Hepatic stellate cell (primary cell): ENCODE measurements around the gene OSBPL1A.
A peak's percentile ranks its signal among the peaks of the same experiment; 100 is the strongest.
"Not testable (repeated sequence)": the region's sequence is repeated elsewhere in the genome, so short reads cannot be mapped to it uniquely, and the experiment has no call there.

ENCODE experiments used
- DNase-seq: peaks from one replicate; pipeline ENCODE4 v3.0.0; 2011; ENCODE audit warnings: low spot score

The OSBPL1A gene

DNA sequence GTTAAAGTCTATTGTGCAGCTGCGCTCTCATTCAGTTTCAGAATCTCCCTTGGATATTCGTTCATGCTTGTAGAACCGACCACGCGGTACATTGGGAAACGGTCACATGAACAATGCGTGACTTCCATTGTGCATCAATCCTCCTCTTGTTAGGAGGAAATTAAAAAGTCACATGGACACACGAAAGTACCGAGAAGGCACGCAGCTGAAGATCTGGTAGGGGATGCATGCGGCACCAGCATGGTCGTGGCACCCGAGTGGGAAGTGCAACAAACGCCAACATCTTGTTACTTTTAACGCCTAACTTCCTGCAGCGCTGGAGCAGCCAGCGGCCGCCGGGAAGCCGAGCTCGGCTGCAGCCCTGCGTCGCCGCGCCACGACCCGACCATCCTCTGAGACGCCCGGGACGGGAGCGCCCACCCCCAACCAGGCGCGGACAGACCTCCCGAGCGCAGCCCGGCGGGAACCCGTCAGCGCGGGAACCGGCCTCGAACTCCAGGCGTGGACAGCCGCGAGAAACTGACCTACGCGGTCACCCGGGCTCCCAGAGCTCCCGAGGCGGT lies 412 bp downstream of the OSBPL1A start:
- peak; percentile 54 for DNase-seq

DNA sequence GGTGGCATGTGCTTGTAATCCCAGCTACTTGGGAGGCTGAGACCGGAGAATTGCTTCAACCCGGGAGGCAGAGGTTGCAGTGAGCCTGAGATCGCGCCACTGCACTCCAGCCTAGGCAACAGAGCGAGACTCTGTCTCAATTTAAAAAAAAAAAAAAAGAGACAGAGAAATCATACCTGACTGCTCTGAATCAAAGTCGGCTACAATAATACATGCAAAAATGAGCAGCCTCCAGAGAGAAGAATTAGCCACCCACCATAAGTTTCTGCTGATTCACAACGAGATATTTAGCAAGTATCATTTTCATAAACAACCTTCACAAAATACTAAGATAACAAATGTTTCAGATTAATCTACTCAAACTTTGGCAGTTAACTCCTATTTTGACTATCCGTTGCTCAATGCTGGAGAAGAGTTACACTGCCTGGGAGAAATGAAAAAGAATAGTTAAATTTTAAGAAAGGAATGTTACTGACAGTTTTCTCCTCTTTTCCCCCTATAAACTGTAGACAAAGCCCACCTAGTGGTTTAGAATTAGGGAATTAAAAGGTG lies 1.5 kb downstream of the OSBPL1A start:
- DNase-seq = no peak

DNA sequence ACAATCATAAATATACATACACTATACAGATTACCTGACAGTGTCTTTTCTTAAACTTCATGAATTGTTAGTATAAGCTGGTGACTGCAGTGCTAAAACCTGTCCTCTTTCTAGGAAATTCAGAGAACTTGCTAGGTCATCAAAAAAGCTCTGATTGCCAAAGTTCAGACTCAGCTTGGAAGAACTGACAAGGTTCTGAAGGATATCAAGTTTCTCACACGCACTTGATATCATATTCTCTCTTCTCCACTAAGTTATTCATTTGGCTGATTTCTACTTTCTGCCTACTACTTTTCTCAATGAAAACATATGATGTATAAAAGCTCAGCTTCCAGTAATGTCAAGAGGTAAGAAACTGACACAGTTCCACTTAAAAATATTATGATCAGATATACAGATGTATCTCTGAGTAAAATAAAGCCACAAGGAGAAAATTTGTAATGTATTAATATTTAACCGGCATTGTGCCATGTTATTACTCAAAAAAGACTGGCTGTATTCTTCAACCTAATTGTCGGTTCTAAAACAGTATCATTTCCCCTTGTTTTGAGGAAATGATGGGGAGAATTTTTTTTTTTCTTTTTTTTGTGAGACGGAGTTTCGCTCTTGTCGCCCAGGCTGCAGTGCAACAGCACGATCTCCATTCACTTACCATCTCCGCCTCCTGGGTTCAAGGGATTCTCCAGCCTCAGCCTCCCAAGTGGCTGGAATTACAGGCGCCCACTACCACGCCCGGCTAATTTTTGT lies 2.4 kb downstream of the OSBPL1A start:
- DNase-seq = no peak

DNA sequence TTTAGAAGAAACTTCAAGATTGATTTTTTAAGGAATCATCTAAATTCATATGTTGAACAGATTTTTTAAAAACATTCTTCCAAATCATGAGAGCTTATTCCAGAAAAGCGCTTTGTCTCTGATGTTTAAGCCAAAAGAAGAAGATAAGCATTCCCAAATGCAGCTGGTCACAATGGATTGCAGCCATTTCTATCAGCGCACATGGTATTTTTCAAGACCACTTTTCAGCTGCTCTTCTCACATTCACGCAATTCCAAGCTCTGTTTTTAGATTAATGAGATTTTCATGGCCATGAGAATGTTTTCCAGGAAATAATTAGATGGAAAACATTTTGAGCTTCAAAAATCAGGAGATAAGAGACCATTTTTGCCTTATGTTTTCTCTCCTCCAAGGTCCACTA lies 8.7 kb downstream of the OSBPL1A start:
- DNase-seq = no peak

DNA sequence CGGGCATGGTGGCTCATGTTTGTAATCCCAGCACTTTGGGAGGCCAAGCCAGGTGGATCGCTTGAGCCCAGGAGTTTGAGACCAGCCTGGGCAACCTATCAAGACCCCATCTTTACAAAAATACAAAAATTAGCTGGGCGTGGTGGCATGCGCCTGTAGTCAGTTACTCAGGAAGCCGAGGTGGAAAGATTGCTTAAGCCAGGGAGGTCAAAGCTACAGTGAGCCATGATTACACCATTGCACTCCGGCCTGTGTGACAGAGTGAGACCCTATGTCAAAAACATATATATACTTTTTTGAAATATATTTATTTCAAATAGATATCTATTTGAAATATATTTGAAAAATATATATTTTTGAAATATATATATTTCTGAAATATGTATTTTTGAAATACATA lies 10.9 kb downstream of the OSBPL1A start:
- no peak for DNase-seq

DNA sequence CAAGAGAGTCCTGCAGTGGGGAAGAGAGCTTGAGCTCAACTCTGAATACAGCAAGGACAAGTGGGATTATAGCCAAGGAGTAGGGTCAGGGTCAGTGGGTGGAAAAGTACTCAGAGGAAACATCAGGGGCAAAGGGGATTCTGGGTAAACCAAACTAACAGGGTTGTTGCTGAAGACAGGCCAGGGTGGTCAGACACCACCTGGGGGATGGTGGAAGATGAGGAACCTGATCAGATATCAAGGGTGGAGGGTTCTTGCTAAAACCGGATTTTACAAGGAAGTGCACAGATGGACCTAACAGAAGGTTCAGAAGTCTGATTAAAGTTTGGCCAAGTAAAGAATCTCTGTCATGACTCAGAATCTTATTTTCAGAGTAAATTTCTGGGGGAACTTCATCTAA lies 16.5 kb downstream of the OSBPL1A start:
- DNase-seq = no peak

DNA sequence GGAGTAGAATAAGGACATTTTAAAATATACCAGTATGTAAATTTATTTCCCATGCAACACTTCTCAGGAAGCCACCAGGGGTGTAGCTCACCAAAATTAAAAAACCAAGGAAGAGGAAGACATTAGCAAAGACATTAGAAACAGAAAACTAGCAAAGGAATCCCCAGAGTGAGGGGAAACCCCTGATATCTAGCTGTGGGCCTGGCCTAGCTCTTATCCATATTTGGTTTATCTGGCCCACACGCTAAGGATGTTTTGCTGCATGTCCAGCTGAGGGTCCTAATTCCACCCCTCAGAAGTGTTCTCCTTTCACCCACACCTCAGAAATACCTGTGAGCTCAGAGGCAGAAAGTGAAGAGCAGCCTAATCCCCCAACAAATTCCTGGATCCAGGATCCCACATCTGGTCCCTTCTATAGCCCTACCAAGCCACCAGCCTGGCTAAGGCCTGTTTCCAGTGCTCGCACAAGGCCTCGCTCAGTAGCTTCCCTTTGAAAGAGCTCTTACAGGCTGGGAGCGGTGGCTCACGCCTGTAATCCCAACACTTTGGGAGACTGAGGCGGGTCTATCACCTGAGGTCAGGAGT lies 17.4 kb downstream of the OSBPL1A start:
- DNase-seq = no peak

DNA sequence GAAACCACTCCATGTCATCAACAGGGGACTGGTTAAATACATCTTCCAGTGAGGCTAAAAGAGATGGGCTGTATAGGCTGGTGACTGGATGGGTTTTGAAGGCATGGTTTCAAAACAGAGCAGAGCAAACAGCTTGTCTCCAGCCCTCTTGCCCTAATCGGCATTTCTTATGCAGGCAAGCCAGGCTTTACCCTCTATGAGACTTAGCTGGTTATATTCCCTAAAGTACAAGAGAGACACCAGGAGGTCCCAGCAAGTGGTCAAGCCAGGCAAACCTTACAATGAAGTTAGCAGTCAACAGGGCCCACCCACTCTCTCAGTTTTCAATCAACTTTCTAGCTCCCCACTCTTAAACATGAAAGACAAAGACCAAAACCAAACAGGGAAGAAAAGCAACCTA lies 19.0 kb downstream of the OSBPL1A start:
- no peak for DNase-seq

DNA sequence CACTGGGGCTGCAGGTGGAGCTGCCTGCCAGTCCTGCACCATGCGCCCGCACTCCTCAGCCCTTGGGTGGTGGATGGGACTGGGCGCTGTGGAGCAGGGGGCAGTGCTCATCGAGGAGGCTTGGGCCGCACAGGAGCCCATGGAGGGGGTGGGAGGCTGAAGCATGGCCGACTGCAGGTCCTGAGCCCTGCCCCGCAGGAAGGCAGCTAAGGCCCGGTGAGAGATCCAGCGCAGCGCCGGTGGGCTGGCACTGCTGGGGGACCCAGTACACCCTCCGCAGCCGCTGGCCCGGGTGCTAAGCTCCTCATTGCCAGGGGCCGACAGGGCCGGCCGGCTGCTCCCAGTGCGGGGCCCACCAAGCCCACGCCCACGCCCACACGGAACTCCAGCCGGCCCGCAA lies 21.1 kb downstream of the OSBPL1A start:
- not testable (repeated sequence) for DNase-seq

DNA sequence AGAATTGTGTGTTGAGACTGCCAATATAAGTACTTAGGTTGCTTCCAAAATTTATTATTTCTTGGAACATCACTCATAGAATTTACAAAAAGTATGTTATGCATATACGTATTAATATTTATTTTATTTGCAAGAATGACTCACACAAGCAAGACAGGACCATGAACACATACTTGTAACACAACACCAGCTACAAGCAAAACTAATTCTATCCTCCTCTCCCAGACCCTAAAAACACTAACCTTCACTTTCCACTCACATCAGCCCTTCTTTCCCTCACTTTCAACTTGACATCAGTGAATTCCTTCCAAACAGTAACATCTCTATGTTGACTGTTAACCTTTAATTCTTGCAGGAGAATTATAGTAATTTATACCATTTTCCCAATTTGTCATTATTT lies 24.3 kb downstream of the OSBPL1A start:
- DNase-seq = no peak

DNA sequence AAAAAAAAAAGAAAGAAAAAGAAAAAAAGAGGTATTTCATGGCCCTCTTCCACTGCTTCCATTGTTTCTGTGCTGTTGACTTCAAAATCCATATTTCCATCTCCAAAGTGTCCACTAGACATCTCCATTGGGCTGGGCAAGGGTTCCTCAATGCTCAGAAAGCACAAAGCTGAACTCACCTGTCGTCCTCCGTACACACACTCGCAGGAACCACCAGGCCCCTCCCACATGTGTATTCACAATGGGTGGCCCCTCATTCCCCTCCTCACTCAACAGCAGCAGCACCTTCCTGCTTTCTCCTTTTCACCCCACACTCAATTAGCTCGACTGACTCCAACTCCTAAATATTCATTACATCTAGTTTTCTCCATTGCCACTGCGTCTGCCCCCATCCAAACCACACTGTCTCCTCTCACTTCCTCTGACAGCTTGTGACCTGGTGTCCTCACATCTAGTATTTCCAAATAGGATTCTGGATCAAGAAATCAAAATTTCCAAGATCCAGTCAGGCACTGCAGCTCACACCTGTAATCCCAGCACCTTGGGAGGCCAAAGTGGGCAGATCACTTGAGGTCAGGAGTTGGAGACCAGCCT lies 25.2 kb downstream of the OSBPL1A start:
- DNase-seq = no peak

DNA sequence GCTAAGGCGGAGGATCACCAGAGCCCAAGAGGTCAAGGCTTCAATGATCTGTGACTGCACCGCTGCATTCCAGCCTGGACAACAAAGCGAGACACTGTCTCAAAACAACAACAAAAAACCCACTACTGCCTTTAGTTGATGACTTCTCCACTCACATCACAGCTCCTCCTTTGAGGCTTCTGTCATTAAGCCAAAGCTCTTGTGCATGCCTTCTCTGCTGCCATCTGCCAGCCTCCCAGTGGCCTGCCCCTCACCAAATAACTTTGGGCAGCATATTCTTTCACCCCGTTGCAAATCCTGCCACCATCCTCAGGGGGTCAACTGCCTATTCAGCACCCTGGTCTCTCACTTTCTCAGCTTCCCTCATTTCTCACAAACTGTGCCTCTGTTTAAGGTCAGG lies 27.5 kb downstream of the OSBPL1A start:
- DNase-seq = no peak

DNA sequence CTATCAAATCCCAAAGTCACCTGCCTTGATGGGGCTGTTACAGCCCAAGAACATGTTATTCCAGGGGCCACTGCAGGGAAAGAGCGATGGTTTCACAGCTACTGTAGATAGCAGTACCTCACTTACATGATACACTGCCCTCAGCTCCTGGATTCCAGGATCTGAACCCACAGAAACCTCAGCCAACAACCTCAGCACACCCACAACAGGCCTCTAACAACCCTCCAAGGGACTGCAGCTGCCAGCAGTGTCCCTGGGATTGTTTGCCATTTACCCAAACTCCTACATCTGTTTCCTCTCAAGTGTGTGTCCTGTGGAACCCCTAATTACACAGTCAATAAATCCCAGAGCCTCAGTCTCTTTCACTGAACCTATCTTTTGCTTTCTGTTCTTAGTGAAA lies 28.2 kb downstream of the OSBPL1A start:
- DNase-seq = no peak

DNA sequence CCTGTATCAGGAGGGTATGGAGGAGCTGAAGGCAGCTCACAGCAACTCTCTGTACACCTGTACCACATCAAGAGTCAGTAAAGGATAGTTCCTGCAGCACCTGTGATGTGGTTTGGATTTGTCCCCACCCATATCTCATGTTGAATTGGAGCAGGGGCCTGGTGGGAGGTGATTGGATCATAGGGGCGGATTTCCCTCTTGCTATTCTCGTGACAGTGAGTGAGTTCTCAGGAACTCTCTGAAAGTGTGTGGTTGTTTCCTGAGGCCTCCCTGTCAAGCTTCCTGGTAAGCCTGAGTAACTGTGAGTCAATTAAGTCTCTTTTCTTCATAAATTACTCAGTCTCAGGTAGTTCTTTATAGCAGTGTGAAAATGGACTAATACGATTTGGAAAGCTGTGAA lies 28.9 kb downstream of the OSBPL1A start:
- no peak for DNase-seq

DNA sequence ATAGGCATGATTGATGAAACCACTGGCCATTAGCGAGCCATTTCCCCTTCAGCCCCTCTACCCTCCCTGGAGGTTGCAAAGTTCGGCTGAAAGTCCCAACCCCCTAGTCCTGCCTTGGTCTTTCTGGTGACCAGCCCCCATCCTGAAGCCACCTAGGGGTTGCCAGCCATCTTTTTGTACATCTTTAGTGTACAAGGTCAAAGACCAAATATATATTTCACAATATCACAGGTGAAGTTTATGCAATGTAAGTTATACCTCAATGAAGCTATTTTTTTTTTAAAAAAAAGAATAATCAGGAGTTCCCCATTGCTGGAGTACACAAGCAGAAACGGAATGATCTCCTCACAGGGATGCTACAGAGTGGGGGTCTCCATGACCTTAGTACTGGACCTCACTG lies 31.3 kb downstream of the OSBPL1A start:
- DNase-seq = no peak

DNA sequence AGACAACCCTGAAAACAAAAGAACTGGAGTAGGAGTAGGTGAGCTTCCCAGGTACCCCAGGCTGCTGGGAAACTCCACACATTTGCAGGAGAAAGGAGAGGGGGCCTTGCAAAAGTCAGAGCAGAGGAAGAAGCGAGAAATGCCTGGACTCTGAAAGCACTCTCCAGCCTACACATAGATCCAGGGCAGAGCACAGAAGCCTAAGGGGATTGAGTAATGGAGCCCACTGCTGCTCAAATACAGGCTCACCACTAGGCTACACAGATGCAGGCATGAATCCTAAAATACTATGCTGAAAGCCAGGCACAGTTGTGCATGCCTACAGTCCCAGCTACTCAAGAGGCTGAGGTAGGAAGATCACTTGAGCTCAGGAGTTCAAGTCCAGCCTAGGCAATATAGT lies 33.4 kb downstream of the OSBPL1A start:
- DNase-seq = no peak

DNA sequence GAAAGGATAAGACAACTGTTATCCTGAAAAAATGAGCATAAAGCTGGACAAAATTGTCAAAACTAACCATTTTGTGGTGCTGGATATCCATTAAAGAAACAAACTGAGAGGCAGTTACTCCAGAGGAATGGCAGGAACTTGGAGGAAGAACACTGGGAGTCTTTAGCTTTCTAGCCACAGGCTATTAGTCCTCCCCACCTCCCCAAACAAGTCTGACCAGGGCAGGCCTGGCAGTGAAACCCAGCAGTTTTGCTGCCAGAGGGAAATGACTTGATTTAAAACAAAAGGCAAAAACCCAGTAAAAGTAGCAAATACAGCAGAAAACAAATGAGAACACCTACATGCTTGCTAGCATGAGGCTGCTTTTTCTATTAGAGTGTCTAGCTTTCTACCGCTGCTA lies 34.9 kb downstream of the OSBPL1A start:
- no peak for DNase-seq

DNA sequence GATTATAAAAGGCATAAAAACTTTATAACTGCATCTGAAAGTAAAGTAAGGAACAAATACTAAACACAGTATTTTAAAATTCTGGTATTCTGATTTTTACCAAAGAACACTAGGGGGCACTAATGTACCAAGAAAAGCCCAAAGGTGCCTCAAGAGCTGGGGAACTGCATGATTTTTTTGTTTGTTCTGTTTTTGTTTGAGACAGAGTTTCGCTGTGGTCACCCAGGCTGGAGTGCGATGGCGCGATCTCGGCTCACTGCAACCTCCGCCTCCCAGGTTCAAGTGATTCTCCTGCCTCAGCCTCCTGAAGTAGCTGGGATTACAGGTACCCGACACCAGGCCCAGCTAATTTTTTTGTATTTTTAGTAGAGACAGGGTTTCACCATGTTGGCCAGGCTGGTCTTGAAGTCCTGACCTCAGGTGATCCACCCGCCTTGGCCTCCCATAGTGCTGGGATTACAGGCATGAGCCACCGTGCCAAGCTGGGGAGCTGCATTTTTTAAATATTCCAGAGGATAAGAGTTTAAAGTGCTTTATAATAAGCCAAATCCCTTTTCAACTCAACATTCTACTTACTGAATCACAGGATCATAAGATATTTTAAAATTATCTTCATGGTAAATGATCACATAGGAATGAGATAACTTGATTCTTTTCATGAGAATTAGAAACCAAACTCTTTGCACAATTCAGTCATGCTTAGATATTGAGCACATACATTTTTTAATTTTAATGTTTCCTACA lies 37.7 kb downstream of the OSBPL1A start:
- peak; percentile 29 for DNase-seq

DNA sequence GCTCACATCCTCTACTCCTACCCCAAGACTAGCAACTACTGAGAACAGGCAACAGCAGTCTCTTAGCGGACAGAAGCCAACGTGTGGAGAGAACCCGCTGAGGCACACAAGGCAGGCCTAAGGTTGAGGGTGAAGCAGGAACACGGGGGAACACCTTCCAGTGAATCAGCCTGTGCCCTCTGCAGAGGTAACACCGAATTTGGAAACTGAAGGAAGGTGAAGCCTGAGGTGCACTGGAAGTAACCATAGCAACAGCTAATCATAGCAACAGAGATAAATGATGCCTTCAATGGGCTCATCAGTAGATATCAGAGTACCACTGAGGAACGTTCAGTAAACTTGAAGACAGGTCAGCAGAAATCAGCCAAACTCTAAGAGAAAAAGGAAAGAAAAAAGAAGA lies 43.3 kb downstream of the OSBPL1A start:
- DNase-seq = no peak

DNA sequence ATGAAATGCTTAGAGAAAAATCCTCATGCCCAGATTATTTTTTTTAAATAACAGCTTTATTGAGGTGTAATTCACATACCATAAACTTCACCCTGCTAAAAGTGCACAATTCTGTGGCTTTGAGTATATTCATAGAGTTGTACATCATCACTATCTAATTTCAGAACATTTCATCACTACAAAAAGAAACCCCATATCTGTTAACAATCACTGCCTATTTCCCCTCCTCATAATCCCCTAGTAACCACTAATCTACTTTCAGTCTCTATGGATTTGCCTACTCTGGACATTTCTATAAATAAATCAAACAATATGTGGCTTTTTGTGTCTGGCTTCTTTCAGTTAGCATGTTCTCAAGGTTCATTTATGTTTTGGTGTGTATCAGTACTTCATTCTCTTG lies 51.4 kb downstream of the OSBPL1A start:
- DNase-seq = no peak

DNA sequence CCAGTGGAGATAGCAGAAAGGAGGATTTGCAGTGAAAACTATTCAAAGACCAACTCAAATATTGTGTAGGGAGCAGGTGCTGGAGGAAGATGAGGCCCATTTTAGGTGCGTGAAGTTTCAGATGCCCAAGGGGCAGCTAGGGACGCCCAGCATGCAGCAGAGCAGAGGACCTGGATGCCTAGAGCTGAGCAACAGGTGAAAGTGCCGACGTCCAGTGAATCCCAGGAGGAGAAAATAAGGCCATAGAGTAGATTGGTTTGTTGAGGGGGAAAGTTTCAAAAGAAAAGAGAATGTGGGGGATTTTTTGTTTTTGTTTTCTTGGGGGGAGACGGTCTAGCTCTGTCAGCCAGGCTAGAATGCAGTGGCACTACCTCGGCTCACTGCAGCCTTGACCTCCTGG lies 53.1 kb downstream of the OSBPL1A start:
- no peak for DNase-seq

DNA sequence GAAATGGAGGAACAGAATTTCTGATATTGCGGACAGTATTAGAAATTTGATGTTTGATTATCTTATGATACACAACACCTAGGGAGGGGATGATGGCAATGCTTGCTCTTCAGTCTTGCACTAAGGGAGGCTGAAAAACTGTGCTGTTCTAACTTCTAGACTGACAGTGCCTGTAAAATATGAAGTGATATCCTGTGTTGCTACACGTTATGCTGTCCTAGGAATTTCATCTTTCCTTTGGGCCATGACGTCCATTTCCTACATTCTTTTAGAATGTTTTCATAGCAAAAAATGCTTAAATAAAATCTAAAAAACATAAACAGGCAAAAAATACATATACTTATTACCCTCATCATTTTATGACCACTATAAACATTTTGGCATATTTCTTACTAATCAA lies 55.3 kb downstream of the OSBPL1A start:
- peak; percentile 8 for DNase-seq
